Left ventricle myocardium inferior (tissue), 1 donor: ENCODE data around the gene PTPRN. TPM values are rescaled to one million over a fixed set of nuclear protein-coding genes. Genes with fewer than 3 reads are reported as not detected.

ENCODE experiments used
- DNase-seq: peaks from one replicate; pipeline ENCODE4 v3.0.0-alpha.2; 2020
- H3K27ac ChIP-seq: fragments of 200-600 bp; replicated peaks from 2 replicates; pipeline ENCODE4 v1.8.0; 2021
- H3K27me3 ChIP-seq: fragments of 200-600 bp; 2 replicates; pipeline ENCODE4 v1.8.0; 2021; ENCODE audit warnings: low read depth
- H3K36me3 ChIP-seq: fragments of 200-600 bp; 2 replicates; pipeline ENCODE4 v1.8.0; 2021
- H3K4me1 ChIP-seq: fragments of 200-600 bp; 2 replicates; pipeline ENCODE4 v1.8.0; 2021
- H3K4me3 ChIP-seq: fragments of 200-600 bp; 2 replicates; pipeline ENCODE4 v1.8.0; 2021; ENCODE audit warnings: mild to moderate bottlenecking, moderate library complexity
- H3K9me3 ChIP-seq: fragments of 200-600 bp; replicated peaks from 2 replicates; pipeline ENCODE4 v1.8.0; 2021
- intact Hi-C: fragments of 100-400 bp; cut with micrococcal nuclease; formaldehyde crosslinking; loops from one replicate; pipeline ENCODE4 v1.11.0; 2022
- total RNA-seq: library from RNA; stranded (reverse); fragmentation: NEBNext Ultra II Directional; extraction: Animal tissue kit (Norgen Biotek cat#: 25700); gene quantifications from one replicate; pipeline ENCODE4 v1.2.1, GENCODE V29; 2021
- TF ChIP-seq, protein P1 (sequence below): fragments of 200-600 bp; IDR thresholded peaks from 2 replicates; pipeline ENCODE4 v1.8.0; 2021; ENCODE audit warnings: antibody characterized with exemption, mild to moderate bottlenecking, borderline replicate concordance
- donor health status: DM: no; HTN: yes; CAD: no; lungs with severe emphysema.

Gene PTPRN
- total RNA-seq, 1 donor from 2014 or later, result 0.11 TPM

DNA sequence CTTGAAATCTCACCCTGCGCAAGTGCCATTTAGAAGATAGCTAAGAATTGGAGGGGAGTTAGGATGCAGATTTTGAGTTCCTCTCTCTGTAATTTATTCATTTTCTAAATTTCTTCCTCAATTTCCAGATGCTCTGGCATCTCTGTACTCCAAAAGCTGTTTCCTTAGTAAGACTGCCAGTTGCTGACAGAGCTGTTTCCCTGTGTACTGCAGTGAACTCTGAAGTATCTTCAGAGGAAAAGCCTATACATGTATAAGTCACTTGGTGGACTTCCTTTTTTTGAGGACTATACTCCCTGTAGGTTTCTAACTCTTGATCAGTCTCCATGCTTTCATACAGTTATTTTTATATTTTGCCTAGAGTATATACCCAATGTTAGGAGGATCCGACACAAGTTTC, 24.9 kb upstream of the PTPRN start:
- H3K27me3 ChIP-seq, result peaks cover 85% of the 10 kb centered on the region
- peaks cover 14% of the 10 kb centered on the region for H3K9me3 ChIP-seq
- TF ChIP-seq, protein P1, sequence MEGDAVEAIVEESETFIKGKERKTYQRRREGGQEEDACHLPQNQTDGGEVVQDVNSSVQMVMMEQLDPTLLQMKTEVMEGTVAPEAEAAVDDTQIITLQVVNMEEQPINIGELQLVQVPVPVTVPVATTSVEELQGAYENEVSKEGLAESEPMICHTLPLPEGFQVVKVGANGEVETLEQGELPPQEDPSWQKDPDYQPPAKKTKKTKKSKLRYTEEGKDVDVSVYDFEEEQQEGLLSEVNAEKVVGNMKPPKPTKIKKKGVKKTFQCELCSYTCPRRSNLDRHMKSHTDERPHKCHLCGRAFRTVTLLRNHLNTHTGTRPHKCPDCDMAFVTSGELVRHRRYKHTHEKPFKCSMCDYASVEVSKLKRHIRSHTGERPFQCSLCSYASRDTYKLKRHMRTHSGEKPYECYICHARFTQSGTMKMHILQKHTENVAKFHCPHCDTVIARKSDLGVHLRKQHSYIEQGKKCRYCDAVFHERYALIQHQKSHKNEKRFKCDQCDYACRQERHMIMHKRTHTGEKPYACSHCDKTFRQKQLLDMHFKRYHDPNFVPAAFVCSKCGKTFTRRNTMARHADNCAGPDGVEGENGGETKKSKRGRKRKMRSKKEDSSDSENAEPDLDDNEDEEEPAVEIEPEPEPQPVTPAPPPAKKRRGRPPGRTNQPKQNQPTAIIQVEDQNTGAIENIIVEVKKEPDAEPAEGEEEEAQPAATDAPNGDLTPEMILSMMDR, result no peak
- intact Hi-C loops, result no loop called here
- H3K27ac ChIP-seq, result no peak overlapping the region
- H3K4me3 ChIP-seq, result no peak overlapping the region
- H3K36me3 ChIP-seq, result no peaks in the 10 kb centered on the region
- DNase-seq, result no peak
- no peaks in the 10 kb centered on the region for H3K4me1 ChIP-seq

DNA sequence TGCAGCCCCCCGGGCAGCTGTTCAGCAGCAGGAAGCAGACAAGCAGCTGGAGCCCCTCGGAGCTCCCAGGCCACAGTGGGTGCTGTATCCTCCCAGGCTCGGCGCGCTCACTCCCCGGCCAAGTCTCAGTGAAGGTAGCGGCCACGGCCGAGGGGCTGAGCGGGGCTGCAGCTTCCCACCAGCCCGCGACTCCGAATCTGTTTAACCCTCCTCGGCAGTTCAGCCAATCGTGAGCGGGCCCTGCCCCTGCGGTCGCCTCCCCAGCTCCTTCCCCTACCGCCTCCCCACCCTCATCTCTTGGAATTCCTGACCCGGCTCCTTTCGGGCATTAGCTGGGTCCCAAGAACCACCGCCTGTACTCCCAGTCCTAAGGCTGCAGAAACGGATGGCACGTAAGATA, 23.3 kb upstream of the PTPRN start, which contains the start of gene RESP18:
Gene RESP18, minus strand, starts transcription at position 203 of the 400 bp plus-strand sequence.
- Histone ChIP-seq H3K27ac (no peak within 1 kb of the TSS), H3K27me3 (peaks cover 99% of the 10 kb centered on the region), H3K4me1 (no peaks in the 10 kb centered on the region), H3K9me3 (peaks cover 14% of the 10 kb centered on the region), H3K36me3 (no peaks in the 10 kb centered on the region), H3K4me3 (no peak within 1 kb of the TSS)
- intact Hi-C loops, result no loop called here
- TF ChIP-seq, protein P1, result no peak
- DNase-seq, result no peak

DNA sequence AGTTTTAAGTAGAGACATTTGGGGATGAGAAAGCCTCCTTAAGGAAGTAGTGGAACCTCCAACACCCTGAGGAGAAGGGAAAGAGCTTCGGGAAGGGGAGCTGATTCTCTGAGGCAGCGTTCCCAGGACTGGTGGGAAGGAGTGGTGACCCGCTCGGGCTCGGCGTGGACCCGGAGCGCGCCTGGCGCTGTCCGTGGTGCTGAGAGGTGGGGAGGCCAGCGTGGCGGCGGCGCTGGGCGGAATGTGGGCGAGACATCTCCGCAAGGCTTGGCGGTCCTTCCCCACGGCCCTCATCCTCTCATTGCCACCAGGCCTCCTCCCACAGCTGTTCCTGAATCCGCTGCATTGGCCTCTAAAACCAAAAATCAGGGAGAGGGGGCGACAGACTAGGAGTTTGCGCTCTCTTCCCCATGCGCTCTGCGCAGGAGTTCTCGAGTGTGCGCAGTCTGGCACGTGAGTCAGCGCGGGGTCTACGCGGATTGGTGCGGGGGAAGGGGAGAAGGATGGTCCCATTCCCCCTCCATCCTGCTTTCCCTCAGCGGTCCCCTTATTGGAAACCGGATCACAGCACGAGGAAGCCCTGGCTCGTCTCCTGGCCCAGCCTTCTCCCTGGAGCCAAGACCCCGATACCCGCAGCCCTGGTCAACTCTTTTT, 22.5 kb upstream of the PTPRN start:
- no peak overlapping the region for H3K4me3 ChIP-seq
- H3K9me3 ChIP-seq, result peaks cover 9% of the 10 kb centered on the region
- H3K36me3 ChIP-seq, result no peaks in the 10 kb centered on the region
- TF ChIP-seq, protein P1, result no peak
- peak; percentile 21 for DNase-seq
- H3K27ac ChIP-seq, result no peak overlapping the region
- H3K27me3 ChIP-seq, result peaks cover 100% of the 10 kb centered on the region
- H3K4me1 ChIP-seq, result no peaks in the 10 kb centered on the region
- intact Hi-C loops, result no loop called here

DNA sequence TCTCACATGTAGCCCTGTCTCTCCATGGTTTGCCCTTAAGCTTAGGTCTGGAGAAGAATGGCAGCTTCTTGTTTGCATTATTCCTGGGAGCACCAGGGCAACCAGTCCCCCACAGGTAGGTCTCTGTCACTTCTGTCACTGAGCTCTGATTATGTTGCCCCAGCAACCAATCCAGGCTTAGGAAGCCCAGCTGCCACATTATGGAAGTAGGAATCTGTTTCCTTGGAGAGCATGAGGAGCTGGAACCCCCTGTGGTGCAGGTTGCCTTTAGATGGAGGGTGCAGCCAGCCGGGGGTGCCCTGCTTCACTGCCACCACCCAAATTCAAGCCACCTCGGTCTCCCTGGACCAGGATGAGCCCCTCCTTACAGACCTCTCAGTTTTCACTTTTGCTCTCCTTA, 18.5 kb upstream of the PTPRN start:
- TF ChIP-seq, protein P1, result no peak
- H3K27me3 ChIP-seq, result peaks cover 100% of the 10 kb centered on the region
- DNase-seq, result no peak
- no peaks in the 10 kb centered on the region for H3K4me1 ChIP-seq
- intact Hi-C loops, result no loop called here
- no peaks in the 10 kb centered on the region for H3K9me3 ChIP-seq
- H3K36me3 ChIP-seq, result no peaks in the 10 kb centered on the region
- no peak overlapping the region for H3K27ac ChIP-seq
- H3K4me3 ChIP-seq, result no peak overlapping the region

DNA sequence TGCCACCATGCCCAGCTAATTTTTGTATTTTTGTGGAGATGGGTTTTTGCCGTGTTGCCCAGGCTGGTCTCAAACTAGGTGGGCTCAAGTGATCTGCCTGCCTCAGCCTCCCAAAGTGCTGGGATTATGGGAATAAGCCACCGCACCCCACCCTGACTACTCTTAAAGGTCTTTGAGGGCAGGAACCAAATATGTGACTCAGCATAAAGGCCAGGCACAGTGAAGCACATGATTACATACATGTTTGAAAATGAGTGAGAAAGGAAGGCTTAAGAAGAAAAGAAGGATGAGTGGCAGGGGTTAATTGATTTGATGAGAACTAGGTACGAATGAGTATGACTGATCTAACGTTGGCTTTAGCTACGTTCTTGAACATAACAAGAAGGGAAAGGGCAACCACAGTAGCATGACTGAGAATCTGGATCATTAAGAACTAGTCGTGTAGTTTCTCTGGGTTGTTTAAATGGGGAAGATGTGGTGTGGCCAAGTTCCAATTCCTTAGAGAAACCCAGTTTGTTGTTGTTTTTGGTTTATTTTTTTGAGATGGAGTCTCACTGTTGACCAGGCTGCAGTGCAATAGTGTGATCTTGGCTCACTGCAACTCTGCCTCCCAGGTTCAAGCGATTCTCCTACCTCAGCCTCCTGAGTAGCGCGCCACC, 16.6 kb upstream of the PTPRN start:
- TF ChIP-seq, protein P1, result no peak
- Histone ChIP-seq H3K9me3 (no peaks in the 10 kb centered on the region), H3K4me1 (no peaks in the 10 kb centered on the region), H3K27me3 (peaks cover 97% of the 10 kb centered on the region), H3K36me3 (no peaks in the 10 kb centered on the region), H3K4me3 (no peak overlapping the region), H3K27ac (no peak overlapping the region)
- DNase-seq, result no peak
- intact Hi-C loops, result no loop called here
